Measurements from ENCODE around the gene RNU1-3.
"Not testable (repeated sequence)": the region's sequence is repeated elsewhere in the genome, so short reads cannot be mapped to it uniquely, and the experiment has no call there.

- not testable (repeated sequence) for TF ChIP-seq CTCF (CRISPR knock-in tag; IDR thresholded peaks at IDR 0.05); POLR2A (IDR thresholded peaks at IDR 0.05; ENCODE audit: insufficient read depth in 1 of 2, low read depth in 2 of 2, low read length in 2 of 2)
These were observed 30.8 kb downstream of the RNU1-3 start for GRCh38 chr1:16635959-16636358.

All from HepG2 (cell line).